Neural progenitor cell (in vitro differentiated cells): ENCODE measurements around the gene AP2A2. TPM values are rescaled to one million over a fixed set of nuclear protein-coding genes. Genes with fewer than 3 reads are reported as not detected.
A peak's percentile ranks its signal among the peaks of the same experiment; 100 is the strongest.
"Not testable (repeated sequence)": the region's sequence is repeated elsewhere in the genome, so short reads cannot be mapped to it uniquely, and the experiment has no call there.

ENCODE experiments used
- DNase-seq: peaks from one replicate; pipeline ENCODE4 v3.0.0-alpha.2; 2016; ENCODE audit warnings: low spot score
- H2AFZ ChIP-seq: fragments of 200-600 bp; sonication (generic); replicated peaks from 2 replicates; pipeline ENCODE4 v1.6.1; 2016; ENCODE audit warnings: antibody characterized with exemption
- H3F3A ChIP-seq: fragments of 200-600 bp; sonication (generic); 2 replicates; pipeline ENCODE4 v1.6.1; 2016; ENCODE audit warnings: antibody characterized with exemption, low read depth
- H3K27ac ChIP-seq: fragments of 200-600 bp; sonication (generic); 2 replicates; pipeline ENCODE4 v1.5.1; 2016; ENCODE audit warnings: mild to moderate bottlenecking
- H3K27me3 ChIP-seq: fragments of 200-600 bp; sonication (generic); 2 replicates; pipeline ENCODE4 v1.6.1; 2016; ENCODE audit warnings: mild to moderate bottlenecking, moderate library complexity
- H3K36me3 ChIP-seq: fragments of 200-600 bp; sonication (generic); 2 replicates; pipeline ENCODE4 v1.5.1; 2016
- H3K4me1 ChIP-seq: fragments of 200-600 bp; sonication (generic); 2 replicates; pipeline ENCODE4 v1.6.1; 2016; ENCODE audit warnings: mixed run types
- H3K4me2 ChIP-seq: fragments of 200-600 bp; sonication (generic); 2 replicates; pipeline ENCODE4 v1.6.1; 2016
- H3K4me3 ChIP-seq: fragments of 200-600 bp; sonication (generic); 2 replicates; pipeline ENCODE4 v1.5.1; 2016
- H3K79me2 ChIP-seq: fragments of 200-600 bp; sonication (generic); 2 replicates; pipeline ENCODE4 v1.6.1; 2016; ENCODE audit warnings: low read depth
- H3K9ac ChIP-seq: fragments of 200-600 bp; sonication (generic); 2 replicates; pipeline ENCODE4 v1.6.1; 2016
- H3K9me3 ChIP-seq: fragments of 200-600 bp; sonication (generic); 2 replicates; pipeline ENCODE4 v1.5.1; 2016; ENCODE audit warnings: low read depth
- H4K20me1 ChIP-seq: fragments of 200-600 bp; sonication (generic); 2 replicates; pipeline ENCODE4 v1.6.1; 2016; ENCODE audit warnings: low read depth
- H3K27ac Mint-ChIP-seq: 3 replicates; pipeline ENCODE4 v1.8.0; 2021; ENCODE audit warnings: mixed read lengths
- H3K27me3 Mint-ChIP-seq: 2 replicates; pipeline ENCODE4 v1.8.0; 2022; ENCODE audit warnings: low read depth, mild to moderate bottlenecking, inconsistent platforms, moderate library complexity, mixed read lengths; ENCODE audit not compliant: insufficient read depth
- H3K36me3 Mint-ChIP-seq: 3 replicates; pipeline ENCODE4 v1.8.0; 2021; ENCODE audit warnings: mixed read lengths
- H3K4me1 Mint-ChIP-seq: 3 replicates; pipeline ENCODE4 v1.8.0; 2021; ENCODE audit warnings: mixed read lengths
- H3K4me3 Mint-ChIP-seq: 3 replicates; pipeline ENCODE4 v1.8.0; 2021; ENCODE audit warnings: mild to moderate bottlenecking, moderate library complexity, mixed read lengths
- H3K9me3 Mint-ChIP-seq: 3 replicates; pipeline ENCODE4 v1.8.0; 2020; ENCODE audit warnings: mixed read lengths
- EZH2 ChIP-seq: fragments of 200-600 bp; sonication (generic); IDR thresholded peaks from 2 replicates; pipeline ENCODE4 v1.6.1; 2017; ENCODE audit warnings: antibody characterized with exemption, mild to moderate bottlenecking, moderate library complexity
- EZH2phosphoT487 ChIP-seq: fragments of 200-600 bp; sonication (generic); IDR thresholded peaks from 2 replicates; pipeline ENCODE4 v1.6.1; 2017; ENCODE audit warnings: antibody characterized with exemption
- total RNA-seq: library from RNA; depleted of rRNA; stranded (reverse); fragments of >200 nt; gene quantifications from 2 replicates; pipeline ENCODE4 v1.2.3, GENCODE V29; 2015; ENCODE audit warnings: low replicate concordance
- TF ChIP-seq, protein P1 (sequence below): fragments of 200-600 bp; sonication (generic); IDR thresholded peaks from 2 replicates; pipeline ENCODE4 v1.5.1; 2017; ENCODE audit warnings: antibody characterized with exemption, mild to moderate bottlenecking

AP2A2 gene
- total RNA-seq, 1 donor from 2014 or later, result 67.5 TPM

DNA sequence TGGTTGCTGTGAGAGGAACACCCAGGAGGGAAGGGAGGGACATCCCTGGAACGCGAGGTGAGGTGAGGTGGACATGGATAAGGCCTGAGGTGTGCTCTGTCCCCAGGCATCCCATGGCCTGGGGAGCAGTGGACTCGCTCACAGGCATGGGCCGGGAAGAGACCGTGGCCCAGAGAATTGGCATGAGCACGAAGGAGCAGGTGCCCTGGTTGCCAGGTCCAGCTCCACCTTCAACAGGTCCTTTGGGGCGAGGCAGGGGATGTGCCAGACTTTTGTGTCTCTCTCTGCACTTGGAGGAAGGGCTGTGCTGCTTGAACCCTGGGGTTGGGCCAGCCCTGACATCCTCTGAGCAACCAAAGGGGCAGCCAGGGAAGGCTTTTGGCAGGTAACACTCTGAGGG is 89.4 kb downstream of the AP2A2 start:
- no peak overlapping the region for H3K4me2 ChIP-seq
- peaks cover 3% of the 10 kb centered on the region for H3K4me1 Mint-ChIP-seq
- TF ChIP-seq, protein P1, sequence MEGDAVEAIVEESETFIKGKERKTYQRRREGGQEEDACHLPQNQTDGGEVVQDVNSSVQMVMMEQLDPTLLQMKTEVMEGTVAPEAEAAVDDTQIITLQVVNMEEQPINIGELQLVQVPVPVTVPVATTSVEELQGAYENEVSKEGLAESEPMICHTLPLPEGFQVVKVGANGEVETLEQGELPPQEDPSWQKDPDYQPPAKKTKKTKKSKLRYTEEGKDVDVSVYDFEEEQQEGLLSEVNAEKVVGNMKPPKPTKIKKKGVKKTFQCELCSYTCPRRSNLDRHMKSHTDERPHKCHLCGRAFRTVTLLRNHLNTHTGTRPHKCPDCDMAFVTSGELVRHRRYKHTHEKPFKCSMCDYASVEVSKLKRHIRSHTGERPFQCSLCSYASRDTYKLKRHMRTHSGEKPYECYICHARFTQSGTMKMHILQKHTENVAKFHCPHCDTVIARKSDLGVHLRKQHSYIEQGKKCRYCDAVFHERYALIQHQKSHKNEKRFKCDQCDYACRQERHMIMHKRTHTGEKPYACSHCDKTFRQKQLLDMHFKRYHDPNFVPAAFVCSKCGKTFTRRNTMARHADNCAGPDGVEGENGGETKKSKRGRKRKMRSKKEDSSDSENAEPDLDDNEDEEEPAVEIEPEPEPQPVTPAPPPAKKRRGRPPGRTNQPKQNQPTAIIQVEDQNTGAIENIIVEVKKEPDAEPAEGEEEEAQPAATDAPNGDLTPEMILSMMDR, result no peak
- TF ChIP-seq EZH2, result no peak

DNA sequence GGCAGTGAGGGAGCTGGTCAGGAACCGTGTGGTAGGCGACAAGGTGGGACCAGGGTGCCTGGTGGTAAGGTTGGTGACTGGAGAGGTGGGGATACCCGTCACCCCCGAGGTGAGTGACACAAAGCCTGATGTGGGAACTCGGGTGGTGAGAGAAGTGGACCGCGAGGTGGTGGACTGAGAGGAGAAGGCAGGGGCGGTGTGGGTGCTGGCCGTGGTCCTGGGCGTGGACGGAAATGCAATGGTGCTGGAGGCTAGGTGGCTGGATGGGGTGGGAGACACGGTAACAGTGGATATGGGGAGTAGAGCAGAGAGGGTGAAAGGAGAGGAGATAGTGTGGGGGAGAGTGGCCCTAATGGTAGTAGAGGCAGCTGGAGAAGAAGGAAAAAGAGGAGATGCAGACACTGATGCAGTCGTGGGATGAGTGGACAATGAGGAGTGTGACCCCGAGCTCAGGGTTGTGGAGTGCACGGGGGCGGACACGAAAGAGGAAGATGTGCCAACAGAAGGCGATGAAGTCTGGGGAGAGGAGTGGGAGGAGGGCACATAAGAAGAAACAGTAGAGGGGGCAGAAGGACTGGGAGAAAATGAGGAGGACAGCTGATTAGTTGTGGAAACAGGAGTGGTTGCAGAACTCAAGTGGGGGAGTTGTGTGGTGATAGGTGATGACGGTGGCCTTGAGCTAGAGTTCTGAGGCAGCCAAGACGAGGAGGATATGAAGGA is 90.3 kb downstream of the AP2A2 start:
- no peak overlapping the region for H2AFZ ChIP-seq
- Mint-ChIP-seq H3K36me3 (peaks cover 19% of the 10 kb centered on the region), H3K9me3 (peaks cover 16% of the 10 kb centered on the region), H3K4me3 (no peak overlapping the region), H3K4me1 (peaks cover 3% of the 10 kb centered on the region), H3K27ac (no peak overlapping the region), H3K27me3 (peaks cover 6% of the 10 kb centered on the region)
- no peak overlapping the region for H3K9ac ChIP-seq
- TF ChIP-seq, protein P1, result no peak
- TF ChIP-seq EZH2 (no peak), EZH2phosphoT487 (no peak)
- no peaks in the 10 kb centered on the region for H3K36me3 ChIP-seq
- DNase-seq, result no peak
- no peak overlapping the region for H3K4me3 ChIP-seq
- H3K9me3 ChIP-seq, result no peaks in the 10 kb centered on the region
- H3K79me2 ChIP-seq, result no peaks in the 10 kb centered on the region
- no peaks in the 10 kb centered on the region for H3F3A ChIP-seq
- H3K27ac ChIP-seq, result no peak overlapping the region
- H3K4me1 ChIP-seq, result no peaks in the 10 kb centered on the region
- H3K4me2 ChIP-seq, result no peak overlapping the region
- H3K27me3 ChIP-seq, result no peaks in the 10 kb centered on the region
- no peaks in the 10 kb centered on the region for H4K20me1 ChIP-seq

More for the DNA sequence above, 89.4 kb downstream of the AP2A2 start:
- H3K9ac ChIP-seq, result no peak overlapping the region
- no peak overlapping the region for H3K4me3 Mint-ChIP-seq
- H3K27me3 Mint-ChIP-seq, result peaks cover 6% of the 10 kb centered on the region
- no peak overlapping the region for H2AFZ ChIP-seq
- H3K9me3 ChIP-seq, result no peaks in the 10 kb centered on the region
- no peaks in the 10 kb centered on the region for H3K4me1 ChIP-seq
- H3K27me3 ChIP-seq, result no peaks in the 10 kb centered on the region
- peaks cover 25% of the 10 kb centered on the region for H3K36me3 Mint-ChIP-seq
- H3K4me3 ChIP-seq, result no peak overlapping the region
- peaks cover 16% of the 10 kb centered on the region for H3K9me3 Mint-ChIP-seq
- H3K27ac Mint-ChIP-seq, result no peak overlapping the region
- no peaks in the 10 kb centered on the region for H4K20me1 ChIP-seq
- H3K36me3 ChIP-seq, result no peaks in the 10 kb centered on the region
- DNase-seq, result no peak
- no peaks in the 10 kb centered on the region for H3F3A ChIP-seq
- H3K79me2 ChIP-seq, result no peaks in the 10 kb centered on the region
- no peak overlapping the region for H3K27ac ChIP-seq

DNA sequence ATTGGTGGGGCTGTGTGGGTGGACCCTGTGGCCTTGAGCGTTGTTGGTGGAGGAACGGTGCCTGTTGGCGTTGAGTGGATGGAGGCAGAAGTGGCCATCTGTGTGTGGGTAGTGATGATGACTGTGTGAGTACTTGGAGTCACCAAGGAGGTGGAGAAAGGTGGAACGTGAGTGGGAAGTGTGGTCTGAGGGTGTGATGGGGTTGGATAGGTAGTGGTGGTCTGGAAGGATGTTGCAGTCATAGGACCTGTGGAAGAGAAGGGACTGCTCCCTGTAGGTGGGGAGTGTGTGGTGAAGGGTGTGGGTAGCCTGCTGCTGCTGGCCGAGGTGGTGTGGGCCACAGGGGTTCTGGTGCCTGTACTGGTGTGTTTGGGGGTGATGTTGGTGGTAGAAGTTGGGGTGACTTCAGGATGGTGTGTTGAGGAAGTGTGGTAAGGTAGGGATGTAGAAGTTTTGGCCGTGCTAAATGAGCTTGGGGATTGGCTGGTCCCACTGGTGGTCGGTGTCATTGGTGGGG is 91.0 kb downstream of the AP2A2 start:
- H3K4me1 Mint-ChIP-seq, H3K9me3 ChIP-seq, H3K27me3 Mint-ChIP-seq, H4K20me1 ChIP-seq, DNase-seq, H3K36me3 ChIP-seq, H2AFZ ChIP-seq, H3K27me3 ChIP-seq, H3K4me3 ChIP-seq, H3K27ac ChIP-seq, H3K27ac Mint-ChIP-seq, H3K79me2 ChIP-seq, H3K4me2 ChIP-seq, H3K4me1 ChIP-seq, H3F3A ChIP-seq, H3K4me3 Mint-ChIP-seq, H3K9ac ChIP-seq: not testable (repeated sequence)
- peaks cover 19% of the 10 kb centered on the region for H3K36me3 Mint-ChIP-seq
- peaks cover 16% of the 10 kb centered on the region for H3K9me3 Mint-ChIP-seq

DNA sequence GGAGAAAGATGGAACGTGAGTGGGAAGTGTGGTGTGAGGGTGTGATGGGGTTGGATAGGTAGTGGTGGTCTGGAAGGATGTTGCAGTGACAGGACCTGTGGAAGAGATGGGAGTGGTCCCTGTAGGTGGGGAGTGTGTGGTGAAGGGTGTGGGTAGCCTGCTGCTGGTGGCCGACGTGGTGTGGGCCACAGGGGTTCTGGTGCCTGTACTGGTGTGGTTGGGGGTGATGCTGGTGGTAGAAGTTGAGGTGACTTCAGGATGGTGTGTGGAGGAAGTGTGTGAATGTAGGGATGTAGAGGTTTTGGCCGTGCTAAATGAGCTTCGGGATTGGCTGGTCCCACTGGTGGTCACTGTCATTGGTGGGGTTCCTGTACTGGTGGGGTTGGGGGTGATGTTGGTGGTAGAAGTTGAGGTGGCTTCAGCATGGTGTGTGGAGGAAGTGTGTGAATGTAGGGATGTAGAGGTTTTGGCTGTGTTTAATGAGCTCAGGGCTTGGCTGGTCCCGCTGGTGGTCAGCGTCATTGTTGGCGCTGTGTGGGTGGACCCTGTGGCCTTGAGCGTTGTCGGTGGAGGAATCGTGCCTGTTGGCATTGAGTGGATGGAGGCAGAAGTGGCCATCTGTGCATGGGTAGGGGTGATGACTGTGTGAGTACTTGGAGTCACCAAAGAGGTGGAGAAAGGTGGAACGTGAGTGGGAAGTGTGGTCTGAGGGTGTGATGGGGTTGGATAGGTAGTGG is 91.8 kb downstream of the AP2A2 start:
- H3K27me3 ChIP-seq, result no peaks in the 10 kb centered on the region
- no peak overlapping the region for H2AFZ ChIP-seq
- H3K79me2 ChIP-seq, result no peaks in the 10 kb centered on the region
- Mint-ChIP-seq H3K27me3 (peaks cover 4% of the 10 kb centered on the region), H3K27ac (peak overlapping the region; percentile 0), H3K9me3 (peaks cover 16% of the 10 kb centered on the region), H3K4me1 (peaks cover 3% of the 10 kb centered on the region), H3K36me3 (peaks cover 17% of the 10 kb centered on the region), H3K4me3 (peak overlapping the region; percentile 0)
- H3K27ac ChIP-seq, result no peak overlapping the region
- no peaks in the 10 kb centered on the region for H3K36me3 ChIP-seq
- H3K9ac ChIP-seq, result no peak overlapping the region
- no peaks in the 10 kb centered on the region for H3K4me1 ChIP-seq
- no peaks in the 10 kb centered on the region for H3F3A ChIP-seq
- DNase-seq, result no peak
- no peaks in the 10 kb centered on the region for H3K9me3 ChIP-seq
- H3K4me2 ChIP-seq, result no peak overlapping the region
- no peaks in the 10 kb centered on the region for H4K20me1 ChIP-seq
- TF ChIP-seq, protein P1, result no peak
- TF ChIP-seq EZH2 (no peak), EZH2phosphoT487 (no peak)
- no peak overlapping the region for H3K4me3 ChIP-seq
